ENCODE results near the gene LRIG1. TPM values are rescaled to one million over a fixed set of nuclear protein-coding genes. Genes with fewer than 3 reads are reported as not detected.

LRIG1 gene
- total and polyA plus RNA-seq, 10 of the 15 experiments (the other 5 are each of a cell fraction or from before 2014, with no cell fraction given) = 0.84 to 16.4 (median 8.1) TPM

- TF ChIP-seq, protein P1, sequence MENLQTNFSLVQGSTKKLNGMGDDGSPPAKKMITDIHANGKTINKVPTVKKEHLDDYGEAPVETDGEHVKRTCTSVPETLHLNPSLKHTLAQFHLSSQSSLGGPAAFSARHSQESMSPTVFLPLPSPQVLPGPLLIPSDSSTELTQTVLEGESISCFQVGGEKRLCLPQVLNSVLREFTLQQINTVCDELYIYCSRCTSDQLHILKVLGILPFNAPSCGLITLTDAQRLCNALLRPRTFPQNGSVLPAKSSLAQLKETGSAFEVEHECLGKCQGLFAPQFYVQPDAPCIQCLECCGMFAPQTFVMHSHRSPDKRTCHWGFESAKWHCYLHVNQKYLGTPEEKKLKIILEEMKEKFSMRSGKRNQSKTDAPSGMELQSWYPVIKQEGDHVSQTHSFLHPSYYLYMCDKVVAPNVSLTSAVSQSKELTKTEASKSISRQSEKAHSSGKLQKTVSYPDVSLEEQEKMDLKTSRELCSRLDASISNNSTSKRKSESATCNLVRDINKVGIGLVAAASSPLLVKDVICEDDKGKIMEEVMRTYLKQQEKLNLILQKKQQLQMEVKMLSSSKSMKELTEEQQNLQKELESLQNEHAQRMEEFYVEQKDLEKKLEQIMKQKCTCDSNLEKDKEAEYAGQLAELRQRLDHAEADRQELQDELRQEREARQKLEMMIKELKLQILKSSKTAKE (IDR thresholded peaks at IDR 0.05; ENCODE audit: low read depth, poor library complexity, severe bottlenecking) = peak; percentile 95
- TF ChIP-seq, protein P2, sequence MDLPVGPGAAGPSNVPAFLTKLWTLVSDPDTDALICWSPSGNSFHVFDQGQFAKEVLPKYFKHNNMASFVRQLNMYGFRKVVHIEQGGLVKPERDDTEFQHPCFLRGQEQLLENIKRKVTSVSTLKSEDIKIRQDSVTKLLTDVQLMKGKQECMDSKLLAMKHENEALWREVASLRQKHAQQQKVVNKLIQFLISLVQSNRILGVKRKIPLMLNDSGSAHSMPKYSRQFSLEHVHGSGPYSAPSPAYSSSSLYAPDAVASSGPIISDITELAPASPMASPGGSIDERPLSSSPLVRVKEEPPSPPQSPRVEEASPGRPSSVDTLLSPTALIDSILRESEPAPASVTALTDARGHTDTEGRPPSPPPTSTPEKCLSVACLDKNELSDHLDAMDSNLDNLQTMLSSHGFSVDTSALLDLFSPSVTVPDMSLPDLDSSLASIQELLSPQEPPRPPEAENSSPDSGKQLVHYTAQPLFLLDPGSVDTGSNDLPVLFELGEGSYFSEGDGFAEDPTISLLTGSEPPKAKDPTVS (IDR thresholded peaks at IDR 0.05; ENCODE audit: low read depth, low read length) = no peak
- TF ChIP-seq EZH2 (IDR thresholded peaks at IDR 0.05; ENCODE audit: borderline replicate concordance, control insufficient read depth, low read depth, low read length) = no peak
- TF ChIP-seq ETV6 (conservative IDR thresholded peaks at IDR 0.05 in 1 of 2, IDR thresholded peaks at IDR 0.05 in 1 of 2; ENCODE audit: borderline replicate concordance in 1 of 2, low read depth in 1 of 2) = peak in 1 of 2 experiments; percentile 74; a peak in 1 of 4 replicates
- no peak for TF ChIP-seq TARDBP (IDR thresholded peaks at IDR 0.05; ENCODE audit: borderline replicate concordance)
- peak; percentile 40; the same call in 1 of the 2 replicates for TF ChIP-seq PAX5 (IDR thresholded peaks at IDR 0.05; ENCODE audit: borderline replicate concordance, low read depth, low read length)
- no peak for TF ChIP-seq SUPT20H (IDR thresholded peaks at IDR 0.05; ENCODE audit: borderline replicate concordance, control insufficient read depth, low read depth, low read length)
- TF ChIP-seq TCF7 (IDR thresholded peaks at IDR 0.05; ENCODE audit: borderline replicate concordance) = peak; percentile 65; the same call in 1 of the 2 replicates
- TF ChIP-seq IKZF1 (conservative IDR thresholded peaks at IDR 0.05) = peak; percentile 69; the same call in 1 of the 2 replicates
- TF ChIP-seq, protein P3, sequence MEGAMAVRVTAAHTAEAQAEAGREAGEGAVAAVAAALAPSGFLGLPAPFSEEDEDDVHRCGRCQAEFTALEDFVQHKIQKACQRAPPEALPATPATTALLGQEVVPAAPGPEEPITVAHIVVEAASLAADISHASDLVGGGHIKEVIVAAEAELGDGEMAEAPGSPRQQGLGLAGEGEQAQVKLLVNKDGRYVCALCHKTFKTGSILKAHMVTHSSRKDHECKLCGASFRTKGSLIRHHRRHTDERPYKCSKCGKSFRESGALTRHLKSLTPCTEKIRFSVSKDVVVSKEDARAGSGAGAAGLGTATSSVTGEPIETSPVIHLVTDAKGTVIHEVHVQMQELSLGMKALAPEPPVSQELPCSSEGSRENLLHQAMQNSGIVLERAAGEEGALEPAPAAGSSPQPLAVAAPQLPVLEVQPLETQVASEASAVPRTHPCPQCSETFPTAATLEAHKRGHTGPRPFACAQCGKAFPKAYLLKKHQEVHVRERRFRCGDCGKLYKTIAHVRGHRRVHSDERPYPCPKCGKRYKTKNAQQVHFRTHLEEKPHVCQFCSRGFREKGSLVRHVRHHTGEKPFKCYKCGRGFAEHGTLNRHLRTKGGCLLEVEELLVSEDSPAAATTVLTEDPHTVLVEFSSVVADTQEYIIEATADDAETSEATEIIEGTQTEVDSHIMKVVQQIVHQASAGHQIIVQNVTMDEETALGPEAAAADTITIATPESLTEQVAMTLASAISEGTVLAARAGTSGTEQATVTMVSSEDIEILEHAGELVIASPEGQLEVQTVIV (IDR thresholded peaks at IDR 0.05; ENCODE audit: borderline replicate concordance, partially characterized antibody) = no peak
- peak; percentile 83 for TF ChIP-seq DPF2 (IDR thresholded peaks at IDR 0.05)
- peak; percentile 26; the same call in 1 of the 2 replicates for TF ChIP-seq NBN (IDR thresholded peaks at IDR 0.05)
Measured at GRCh38 chr3:66469220-66469640, 31.6 kb downstream of the LRIG1 start (continued).
